CD4-positive, alpha-beta T cell treated with Interleukin-12 subunit alpha and Interleukin-12 subunit beta, for 1 hour (primary cell): Measurements from ENCODE around the gene RNF207.
"Not testable (repeated sequence)": the region's sequence is repeated elsewhere in the genome, so short reads cannot be mapped to it uniquely, and the experiment has no call there.

Source experiments
- DNase-seq: peaks from one replicate; pipeline ENCODE4 v3.0.0-alpha.2; 2020

Gene RNF207

GRCh38 chr1:6206520-6206855, 569 bp downstream of the RNF207 start:
- no peak for DNase-seq

- no peak for DNase-seq
Observed at GRCh38 chr1:6207075-6207885, 1.4 kb downstream of the RNF207 start.

- DNase-seq = no peak
Observed at GRCh38 chr1:6207921-6208320, 2.0 kb downstream of the RNF207 start.

DNA sequence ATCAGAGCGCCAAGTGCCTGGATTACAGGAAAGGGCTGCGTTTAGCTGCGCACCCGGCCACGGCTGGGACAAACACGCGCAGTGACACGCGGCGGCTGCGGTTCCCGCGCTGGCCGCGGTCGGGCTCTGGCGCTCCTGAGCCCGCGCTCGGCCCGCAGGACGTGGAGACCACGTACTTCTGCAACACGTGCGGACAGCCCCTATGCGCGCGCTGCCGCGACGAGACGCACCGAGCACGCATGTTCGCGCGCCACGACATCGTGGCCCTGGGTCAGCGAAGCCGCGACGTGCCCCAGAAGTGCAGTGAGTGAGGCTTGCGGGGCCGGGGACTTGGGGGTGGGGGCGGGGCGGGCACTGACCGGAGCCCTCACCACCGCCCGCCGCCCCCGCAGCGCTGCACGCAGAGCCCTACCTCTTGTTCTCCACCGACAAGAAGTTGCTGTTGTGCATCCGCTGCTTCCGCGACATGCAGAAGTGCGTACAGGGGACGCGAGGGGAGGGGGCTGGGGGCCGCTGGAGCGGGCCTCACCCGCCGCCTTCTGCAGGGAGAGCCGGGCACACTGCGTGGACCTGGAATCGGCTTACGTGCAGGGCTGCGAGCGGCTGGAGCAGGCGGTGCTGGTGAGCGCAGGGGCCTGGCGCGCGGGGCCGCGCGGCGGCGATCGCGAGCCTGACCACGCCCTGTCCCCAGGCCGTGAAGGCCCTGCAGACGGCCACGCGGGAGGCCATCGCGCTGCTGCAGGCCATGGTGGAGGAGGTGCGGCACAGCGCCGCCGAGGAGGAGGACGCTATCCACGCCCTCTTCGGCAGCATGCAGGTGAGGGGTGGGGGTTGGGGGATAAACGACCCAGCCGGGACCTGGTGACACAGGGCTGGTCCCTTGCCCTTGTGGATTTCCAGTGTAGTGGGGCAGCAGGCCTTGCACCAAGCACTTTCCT, 3.1 kb downstream of the RNF207 start:
- peak; percentile 23 for DNase-seq

- no peak for DNase-seq
Observed at GRCh38 chr1:6209661-6210580, 4.0 kb downstream of the RNF207 start.

GRCh38 chr1:6210591-6211355, 4.9 kb downstream of the RNF207 start:
- no peak for DNase-seq

DNA sequence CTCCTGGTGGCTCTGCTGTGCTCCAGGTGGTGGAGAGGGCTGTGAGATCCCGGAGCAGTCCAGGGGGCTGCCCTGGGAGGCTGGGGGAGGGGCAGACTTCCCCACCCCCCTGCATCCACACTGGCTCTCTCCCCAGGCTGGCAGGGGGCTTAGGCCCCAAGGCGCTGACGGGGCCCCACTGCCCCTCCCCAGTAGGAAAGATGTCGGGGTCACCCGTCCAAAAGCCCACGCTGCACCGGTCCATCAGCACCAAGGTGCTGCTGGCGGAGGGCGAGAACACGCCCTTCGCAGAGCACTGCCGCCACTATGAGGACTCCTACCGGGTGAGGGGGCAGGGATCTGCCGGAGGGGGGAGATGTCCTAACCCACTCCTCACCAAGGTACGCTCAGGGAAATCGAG, 5.8 kb downstream of the RNF207 start:
- DNase-seq = no peak

DNA sequence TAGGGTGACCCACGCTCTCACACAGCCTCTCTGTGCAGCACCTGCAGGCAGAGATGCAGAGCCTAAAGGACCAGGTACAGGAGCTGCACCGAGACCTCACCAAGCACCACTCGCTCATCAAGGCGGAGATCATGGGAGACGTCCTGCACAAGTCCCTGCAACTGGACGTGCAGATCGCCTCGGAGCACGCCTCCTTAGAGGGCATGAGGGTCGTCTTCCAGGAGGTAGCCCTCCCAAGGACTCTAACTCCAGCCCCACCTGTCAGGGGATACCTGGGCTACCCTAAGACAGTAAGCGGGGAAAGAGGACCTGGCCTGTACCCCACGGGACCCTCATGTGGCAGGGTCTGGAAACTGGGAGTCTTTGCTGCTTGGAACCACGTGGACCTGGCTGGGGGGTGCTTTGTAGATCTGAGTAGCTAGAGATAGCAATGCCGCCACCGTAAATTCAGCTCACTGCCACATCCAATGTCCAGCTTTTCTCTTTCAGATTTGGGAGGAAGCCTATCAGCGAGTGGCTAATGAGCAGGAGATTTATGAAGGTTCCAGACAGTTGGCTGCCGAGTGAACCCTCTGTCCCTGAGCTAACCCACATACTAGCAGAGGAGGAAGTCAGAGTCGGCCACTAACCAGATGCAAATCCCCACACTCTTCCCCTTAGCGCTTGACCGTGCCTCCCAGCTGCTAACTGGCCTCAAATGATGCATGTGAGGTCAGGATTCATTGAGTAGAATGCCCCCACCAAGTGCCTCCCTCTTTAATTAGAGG, 6.5 kb downstream of the RNF207 start:
- no peak for DNase-seq

- DNase-seq = no peak
Observed at GRCh38 chr1:6218375-6219164, 12.7 kb downstream of the RNF207 start.

DNA sequence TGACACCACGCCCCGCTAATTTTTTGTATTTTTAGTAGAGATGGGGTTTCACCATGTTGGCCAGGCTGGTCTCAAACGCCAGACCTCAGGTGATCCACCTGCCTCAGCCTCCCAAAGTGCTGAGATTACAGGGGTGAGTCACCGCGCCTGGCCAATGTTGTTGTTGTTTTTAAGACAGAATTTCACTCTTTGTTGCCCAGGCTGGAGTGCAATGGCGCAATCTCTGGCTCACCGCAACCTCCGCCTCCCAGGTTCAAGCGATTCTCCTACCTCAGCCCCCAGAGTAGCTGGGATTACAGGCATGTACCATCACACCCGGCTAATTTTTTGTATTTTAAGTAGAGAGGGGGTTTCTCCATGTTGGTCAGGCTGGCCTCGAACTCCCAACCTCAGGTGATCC, 13.7 kb downstream of the RNF207 start:
- not testable (repeated sequence) for DNase-seq

GRCh38 chr1:6220236-6220635, 14.3 kb downstream of the RNF207 start:
- no peak for DNase-seq

DNA sequence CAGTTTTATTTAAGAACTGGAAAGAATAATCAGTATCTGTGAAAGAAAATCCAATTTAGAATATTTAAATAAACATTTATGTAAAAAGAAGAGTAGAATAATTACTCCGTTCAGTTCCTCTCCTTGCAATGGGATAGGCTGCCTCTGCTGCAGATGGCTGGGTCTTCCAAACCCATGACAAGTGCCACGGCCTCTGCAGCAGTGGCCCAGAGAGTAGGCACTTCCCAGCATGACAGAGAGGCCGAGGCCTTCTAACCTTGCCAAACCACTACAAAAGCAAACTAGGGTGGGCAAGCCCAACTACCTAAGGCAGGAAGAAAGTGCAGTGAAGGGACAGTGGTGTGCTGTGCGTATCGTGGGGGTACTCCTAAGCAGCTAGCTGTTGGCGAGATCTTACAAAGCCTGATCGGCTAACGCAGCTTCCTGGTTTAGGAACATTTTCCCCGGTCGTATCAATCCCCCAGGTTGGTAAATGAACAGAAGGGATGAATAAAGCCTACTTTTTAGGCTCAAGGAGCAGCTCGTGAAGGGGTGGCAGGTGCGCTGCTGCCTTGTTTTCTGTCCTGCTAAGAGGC, 15.4 kb downstream of the RNF207 start:
- no peak for DNase-seq

- no peak for DNase-seq
Observed at GRCh38 chr1:6222636-6223035, 16.7 kb downstream of the RNF207 start.

- DNase-seq = no peak
Observed at GRCh38 chr1:6223617-6224016, 17.7 kb downstream of the RNF207 start.

DNA sequence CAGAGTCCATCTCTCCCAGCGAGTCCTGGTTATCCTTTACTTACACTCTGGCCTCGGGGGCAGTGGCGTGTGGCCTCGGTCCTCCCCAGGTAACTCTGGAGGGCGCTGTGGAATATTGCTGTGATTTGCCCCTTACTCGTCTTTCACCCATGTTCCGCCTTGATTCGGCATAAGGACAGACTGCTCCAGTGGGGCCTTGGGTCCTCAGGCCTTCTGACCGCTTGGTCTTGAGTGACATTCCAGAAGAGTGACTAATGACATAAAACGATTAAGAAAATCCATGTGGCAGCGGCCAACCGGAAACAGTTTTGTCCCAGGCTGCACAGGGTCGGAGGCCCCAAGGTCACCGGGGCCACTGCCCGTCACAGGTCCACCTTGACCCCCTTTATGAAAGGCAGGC, 18.8 kb downstream of the RNF207 start:
- DNase-seq = no peak

DNA sequence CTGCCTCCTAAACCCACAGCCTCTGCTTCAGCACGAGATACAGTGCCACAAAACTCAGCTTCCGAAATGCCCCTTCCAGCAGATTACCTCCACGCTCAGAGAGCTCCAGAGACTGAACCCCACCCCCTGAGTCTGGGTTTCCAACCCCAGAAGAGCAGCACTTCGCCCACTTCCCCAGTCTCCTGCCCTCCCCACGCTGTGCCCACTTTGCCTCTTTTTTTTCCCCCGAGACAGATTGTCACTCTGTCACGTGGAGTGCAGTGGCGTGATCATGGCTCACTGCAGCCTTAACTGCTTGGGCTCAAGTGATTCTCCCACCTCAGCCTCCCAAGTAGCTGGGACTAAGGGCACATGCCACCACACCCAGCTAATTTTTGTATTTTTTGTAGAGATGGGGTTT, 19.7 kb downstream of the RNF207 start:
- DNase-seq = no peak

DNA sequence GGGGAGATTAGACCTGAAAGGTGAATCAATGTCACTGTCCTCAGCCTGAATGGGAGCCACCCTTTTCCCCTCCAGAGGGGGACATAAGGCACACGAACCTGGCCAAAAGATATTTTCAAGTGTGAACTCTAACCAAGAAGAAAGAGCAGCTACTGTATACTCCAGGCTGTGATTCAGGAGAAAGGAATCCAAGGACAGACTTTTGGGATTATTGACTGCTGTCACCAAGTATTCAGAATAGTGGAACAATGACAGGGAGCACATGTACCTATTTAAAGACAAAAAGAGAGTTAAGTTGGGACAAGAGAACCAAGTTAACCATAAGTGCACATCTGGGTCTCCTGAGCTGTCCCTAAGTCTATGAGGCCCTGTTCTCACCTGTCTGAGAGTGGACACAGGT, 27.5 kb downstream of the RNF207 start:
- DNase-seq = no peak

DNA sequence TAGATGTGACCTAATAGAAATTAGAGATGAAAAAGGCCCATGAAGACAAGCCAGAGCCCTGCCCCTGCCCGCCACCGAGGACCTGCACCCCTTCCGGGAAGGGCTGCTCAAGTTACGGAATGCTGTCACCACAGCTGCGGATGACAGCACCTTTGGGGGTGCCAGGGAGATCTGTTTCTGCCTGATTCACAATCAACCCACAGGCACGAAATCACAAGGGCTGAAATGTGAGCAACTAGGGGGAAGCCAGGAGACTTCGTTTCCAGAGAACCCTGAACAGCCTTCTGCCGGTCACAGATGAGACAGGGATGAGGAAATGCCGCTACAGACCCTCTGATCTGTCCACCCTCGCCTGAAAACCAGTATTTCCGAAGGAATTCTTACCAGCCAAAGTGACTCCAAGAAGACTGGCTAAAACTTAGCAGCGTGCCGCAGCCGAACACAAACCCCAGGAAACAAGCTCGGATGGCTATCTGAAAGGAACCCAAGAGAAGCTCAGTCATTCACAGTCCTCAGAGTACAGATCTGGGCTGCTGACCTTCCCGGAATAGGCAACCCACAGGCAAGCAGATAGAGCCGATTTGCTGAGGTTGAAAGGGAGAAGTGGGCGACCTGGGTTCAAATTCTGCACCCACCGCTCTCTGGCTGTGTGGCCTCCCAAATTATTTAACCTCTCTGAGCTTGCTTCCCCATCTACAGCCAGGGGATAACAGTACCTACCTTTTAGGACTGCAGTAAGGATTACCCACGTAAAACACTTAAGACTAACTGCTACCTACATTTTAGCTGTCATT, 28.8 kb downstream of the RNF207 start:
- no peak for DNase-seq

- DNase-seq = peak; percentile 9
Observed at GRCh38 chr1:6235296-6235677, 29.4 kb downstream of the RNF207 start.
